Measurements from ENCODE around the gene CD3E.

- TF ChIP-seq MAX (IDR thresholded peaks at IDR 0.05; ENCODE audit: insufficient read depth, insufficient read length) (no peak), JUN (IDR thresholded peaks at IDR 0.05; ENCODE audit: borderline replicate concordance, insufficient read depth, insufficient read length, low read depth) (no peak), POLR2AphosphoS5 (IDR thresholded peaks at IDR 0.05; ENCODE audit: insufficient read depth, low read depth, low read length) (no peak), EZH2 (IDR thresholded peaks at IDR 0.05; ENCODE audit: borderline replicate concordance, low read depth, low read length, severe bottlenecking) (no peak), GATA2 (IDR thresholded peaks at IDR 0.05; ENCODE audit: insufficient read depth, insufficient read length, low read depth, low read length) (no peak), POLR2A (IDR thresholded peaks at IDR 0.05; ENCODE audit: low read depth, low read length) (no peak)
- TF ChIP-seq, protein P1, sequence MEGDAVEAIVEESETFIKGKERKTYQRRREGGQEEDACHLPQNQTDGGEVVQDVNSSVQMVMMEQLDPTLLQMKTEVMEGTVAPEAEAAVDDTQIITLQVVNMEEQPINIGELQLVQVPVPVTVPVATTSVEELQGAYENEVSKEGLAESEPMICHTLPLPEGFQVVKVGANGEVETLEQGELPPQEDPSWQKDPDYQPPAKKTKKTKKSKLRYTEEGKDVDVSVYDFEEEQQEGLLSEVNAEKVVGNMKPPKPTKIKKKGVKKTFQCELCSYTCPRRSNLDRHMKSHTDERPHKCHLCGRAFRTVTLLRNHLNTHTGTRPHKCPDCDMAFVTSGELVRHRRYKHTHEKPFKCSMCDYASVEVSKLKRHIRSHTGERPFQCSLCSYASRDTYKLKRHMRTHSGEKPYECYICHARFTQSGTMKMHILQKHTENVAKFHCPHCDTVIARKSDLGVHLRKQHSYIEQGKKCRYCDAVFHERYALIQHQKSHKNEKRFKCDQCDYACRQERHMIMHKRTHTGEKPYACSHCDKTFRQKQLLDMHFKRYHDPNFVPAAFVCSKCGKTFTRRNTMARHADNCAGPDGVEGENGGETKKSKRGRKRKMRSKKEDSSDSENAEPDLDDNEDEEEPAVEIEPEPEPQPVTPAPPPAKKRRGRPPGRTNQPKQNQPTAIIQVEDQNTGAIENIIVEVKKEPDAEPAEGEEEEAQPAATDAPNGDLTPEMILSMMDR (IDR thresholded peaks at IDR 0.05; ENCODE audit: extremely low read depth in 1 of 2, insufficient read depth in 1 of 2, low read depth in 1 of 2, low read length in 2 of 2) = no peak
These were observed 30.2 kb downstream of the CD3E start for GRCh38 chr11:118334745-118335144.
